T-cell (primary cell): ENCODE results near the gene TTC7B. TPM values are rescaled to one million over a fixed set of nuclear protein-coding genes. Genes with fewer than 3 reads are reported as not detected.

Experiments
- ATAC-seq, 4 experiments: fragments of 200-7000 bp in 3 of 4; fragments of 150-1000 bp in 1 of 4; cut with Tn5 transposase; replicated peaks in 1 of 4; 1 replicate in 3 of 4; 2 replicates in 1 of 4; pipeline ENCODE4 v1.10.0; 2021; ENCODE audit warnings: moderate library complexity in 3 of 4, mild to moderate bottlenecking in 2 of 4, moderate number of reproducible peaks in 1 of 4
- CTCF ChIA-PET, 2 donors: fragments of 300-600 bp; sonication (Branson Sonifier 250); formaldehyde crosslinking; loops; one replicate each; lab custom pipeline; 2022; ENCODE audit warnings: antibody characterized with exemption in 2 of 2; lab: Charles Lee
- POLR2A ChIA-PET, 2 donors: fragments of 300-600 bp; sonication (Branson Sonifier 250); formaldehyde crosslinking; loops; one replicate each; lab custom pipeline; 2022; ENCODE audit warnings: antibody characterized with exemption in 2 of 2; lab: Charles Lee
- DNase-seq, 35 experiments: peaks; one replicate each; pipeline versions ENCODE4 v3.0.0 to v3.0.0-alpha.2; 2013 to 2023
- H3K27ac ChIP-seq: one replicate; pipeline ENCODE4 v1.5.1; 2013; ENCODE audit warnings: low read length
- H3K27me3 ChIP-seq, 2 experiments: replicated peaks in 1 of 2; 1 replicate in 1 of 2; 2 replicates in 1 of 2; pipeline versions ENCODE4 v1.6.1 to v1.7.0; 2013; ENCODE audit warnings: low read length in 1 of 2, mixed read lengths in 1 of 2; ENCODE audit not compliant: control insufficient read depth in 2 of 2, insufficient read depth in 2 of 2; ENCODE audit errors: extremely low read depth in 1 of 2
- H3K36me3 ChIP-seq, 2 donors: 1 replicate in 1 of 2; 2 replicates in 1 of 2; pipeline versions ENCODE4 v1.6.1 to v1.7.0; 2013; ENCODE audit warnings: low read length in 1 of 2; ENCODE audit not compliant: control insufficient read depth in 2 of 2, insufficient read depth in 1 of 2; ENCODE audit errors: extremely low read depth in 1 of 2
- H3K4me1 ChIP-seq, 2 experiments: 1 replicate in 1 of 2; 2 replicates in 1 of 2; pipeline versions ENCODE4 v1.6.1 to v1.7.0; 2013; ENCODE audit warnings: low read length in 2 of 2, mixed read lengths in 1 of 2; ENCODE audit not compliant: insufficient read depth in 2 of 2, control insufficient read depth in 1 of 2; ENCODE audit errors: extremely low read depth in 1 of 2
- H3K4me3 ChIP-seq, 2 donors: 1 replicate in 1 of 2; 2 replicates in 1 of 2; pipeline versions ENCODE4 v1.5.1 to v1.7.0; 2013; ENCODE audit warnings: mild to moderate bottlenecking in 2 of 2, low read length in 1 of 2, moderate library complexity in 1 of 2; ENCODE audit not compliant: control insufficient read depth in 1 of 2; ENCODE audit errors: extremely low read depth in 1 of 2
- H3K9me3 ChIP-seq: 2 replicates; pipeline ENCODE4 v1.7.0; 2013
- H3K27ac Mint-ChIP-seq, 2 donors: one replicate each; pipeline ENCODE4 v1.8.0; 2020 to 2021; ENCODE audit warnings: mild to moderate bottlenecking in 2 of 2, mixed read lengths in 2 of 2
- H3K27me3 Mint-ChIP-seq, 2 donors: one replicate each; pipeline ENCODE4 v1.8.0; 2021 to 2022; ENCODE audit warnings: mixed read lengths in 2 of 2
- H3K36me3 Mint-ChIP-seq: one replicate; pipeline ENCODE4 v1.8.0; 2021; ENCODE audit warnings: mixed read lengths
- H3K4me1 Mint-ChIP-seq, 3 donors: one replicate each; pipeline ENCODE4 v1.8.0; 2020 to 2022; ENCODE audit warnings: mixed read lengths in 3 of 3, mild to moderate bottlenecking in 1 of 3
- H3K4me3 Mint-ChIP-seq, 3 donors: one replicate each; pipeline ENCODE4 v1.8.0; 2020 to 2022; ENCODE audit warnings: mild to moderate bottlenecking in 3 of 3, mixed read lengths in 3 of 3, moderate library complexity in 3 of 3
- H3K9me3 Mint-ChIP-seq, 3 donors: one replicate each; pipeline ENCODE4 v1.8.0; 2020 to 2022; ENCODE audit warnings: mixed read lengths in 3 of 3
- WGBS: methylation state at CpG from one replicate; pipeline ENCODE4 v1.1.5; 2013; ENCODE audit warnings: missing lambda C conversion rate; ENCODE audit not compliant: insufficient coverage; 5-methylcytosine and 5-hydroxymethylcytosine counted together
- total RNA-seq, 35 experiments: library from RNA in 6 of 35; stranded (reverse) in 6 of 35; fragments of 120-200 nt in 1 of 35; gene quantifications; one replicate each; pipeline versions ENCODE4 v1.2.1 to v1.2.4 and lab custom pipeline; 2013 to 2026

The TTC7B gene
- total RNA-seq, 5 donors from 2014 or later (not counting 1 experiment from before 2014, with no cell fraction given): 1.5 to 2.6 (median 1.7) TPM

GRCh38 chr14:90511252-90511651 is 305.0 kb downstream of the TTC7B start:
- H3K27ac ChIP-seq: no peak overlapping the region
- CTCF ChIA-PET: no interaction called here
- no peaks in the 10 kb centered on the region for H3K36me3 ChIP-seq
- Mint-ChIP-seq H3K4me1 (peaks cover 4 to 10% (median 5%) of the 10 kb centered on the region in 3 donors), H3K27me3 (peaks cover 19 to 30% of the 10 kb centered on the region in 2 donors), H3K9me3 (no peaks in the 10 kb centered on the region), H3K36me3 (no peaks in the 10 kb centered on the region), H3K4me3 (no peak overlapping the region), H3K27ac (no peak overlapping the region)
- ATAC-seq (no peak), DNase-seq (no peak)
- 77% methylated on average over 4 of the region's 4 CpGs for WGBS
- no peaks in the 10 kb centered on the region for H3K4me1 ChIP-seq
- peaks cover 0 to 38% of the 10 kb centered on the region in 2 experiments for H3K27me3 ChIP-seq
- no peaks in the 10 kb centered on the region for H3K9me3 ChIP-seq
- H3K4me3 ChIP-seq: no peak overlapping the region
- POLR2A ChIA-PET: no interaction called here

- no peak for DNase-seq
- WGBS: 76% methylated on average over 8 of the region's 9 CpGs
Measured at GRCh38 chr14:90510159-90510558, 306.1 kb downstream of the TTC7B start.

GRCh38 chr14:90509403-90509802 is 306.8 kb downstream of the TTC7B start:
- H3K9me3 Mint-ChIP-seq: no peaks in the 10 kb centered on the region
- ATAC-seq: no peak
- Histone ChIP-seq H3K27me3 (peaks cover 0 to 38% of the 10 kb centered on the region in 2 experiments), H3K4me1 (no peaks in the 10 kb centered on the region), H3K4me3 (no peak overlapping the region), H3K36me3 (no peaks in the 10 kb centered on the region), H3K9me3 (no peaks in the 10 kb centered on the region), H3K27ac (no peak overlapping the region)
- no peak overlapping the region for H3K4me3 Mint-ChIP-seq
- peaks cover 19 to 34% of the 10 kb centered on the region in 2 donors for H3K27me3 Mint-ChIP-seq
- CTCF ChIA-PET: no interaction called here
- H3K36me3 Mint-ChIP-seq: no peaks in the 10 kb centered on the region
- POLR2A ChIA-PET: no interaction called here
- H3K4me1 Mint-ChIP-seq: peaks cover 4 to 10% (median 5%) of the 10 kb centered on the region in 3 donors
- 71% methylated on average over 5 of the region's 5 CpGs for WGBS
- no peak for DNase-seq
- no peak overlapping the region for H3K27ac Mint-ChIP-seq

More at GRCh38 chr14:90510159-90510558, 306.1 kb downstream of the TTC7B start:
- H3K9me3 Mint-ChIP-seq: no peaks in the 10 kb centered on the region
- ATAC-seq: no peak
- no peak overlapping the region for H3K4me3 ChIP-seq
- peaks cover 0 to 38% of the 10 kb centered on the region in 2 experiments for H3K27me3 ChIP-seq
- H3K4me1 Mint-ChIP-seq: peaks cover 4 to 10% (median 5%) of the 10 kb centered on the region in 3 donors
- H3K4me3 Mint-ChIP-seq: no peak overlapping the region
- no peaks in the 10 kb centered on the region for H3K36me3 ChIP-seq
- ChIA-PET CTCF (interaction anchor here in 1 of 2 donors (0.6 kb wide), 1 partner anchor 135 kb away, joined by 3 read pairs; no protein-coding TSS in a partner anchor), POLR2A (no interaction called here)
- H3K27ac ChIP-seq: no peak overlapping the region
- peaks cover 19 to 30% of the 10 kb centered on the region in 2 donors for H3K27me3 Mint-ChIP-seq
- no peaks in the 10 kb centered on the region for H3K9me3 ChIP-seq
- no peak overlapping the region for H3K27ac Mint-ChIP-seq
- H3K4me1 ChIP-seq: no peaks in the 10 kb centered on the region
- H3K36me3 Mint-ChIP-seq: no peaks in the 10 kb centered on the region

- POLR2A ChIA-PET: no interaction called here
- Mint-ChIP-seq H3K27me3 (peaks cover 19 to 34% of the 10 kb centered on the region in 2 donors), H3K4me3 (no peak overlapping the region), H3K4me1 (peaks cover 4 to 10% (median 5%) of the 10 kb centered on the region in 3 donors), H3K36me3 (no peaks in the 10 kb centered on the region), H3K9me3 (no peaks in the 10 kb centered on the region), H3K27ac (no peak overlapping the region)
- 12% methylated on average over 20 of the region's 21 CpGs for WGBS
- Histone ChIP-seq H3K27me3 (peaks cover 0 to 38% of the 10 kb centered on the region in 2 experiments), H3K27ac (no peak overlapping the region), H3K36me3 (no peaks in the 10 kb centered on the region), H3K4me3 (no peak overlapping the region), H3K9me3 (no peaks in the 10 kb centered on the region), H3K4me1 (no peaks in the 10 kb centered on the region)
- ATAC-seq: no peak
- no peak for DNase-seq
- CTCF ChIA-PET: no interaction called here
Measured at GRCh38 chr14:90508536-90509254, 307.5 kb downstream of the TTC7B start.

GRCh38 chr14:90508036-90508435 is 308.2 kb downstream of the TTC7B start:
- WGBS: 78% methylated on average over 5 of the region's 9 CpGs
- peaks cover 4 to 10% (median 5%) of the 10 kb centered on the region in 3 donors for H3K4me1 Mint-ChIP-seq
- POLR2A ChIA-PET: no interaction called here
- no peaks in the 10 kb centered on the region for H3K4me1 ChIP-seq
- H3K27ac Mint-ChIP-seq: no peak overlapping the region
- no peak for DNase-seq
- no peaks in the 10 kb centered on the region for H3K36me3 Mint-ChIP-seq
- peaks cover 0 to 43% of the 10 kb centered on the region in 2 experiments for H3K27me3 ChIP-seq
- CTCF ChIA-PET: no interaction called here
- H3K4me3 Mint-ChIP-seq: no peak overlapping the region
- H3K27ac ChIP-seq: no peak overlapping the region
- no peak for ATAC-seq
- no peak overlapping the region for H3K4me3 ChIP-seq
- H3K9me3 ChIP-seq: no peaks in the 10 kb centered on the region
- H3K27me3 Mint-ChIP-seq: peaks cover 21 to 34% of the 10 kb centered on the region in 2 donors
- H3K36me3 ChIP-seq: no peaks in the 10 kb centered on the region
- no peaks in the 10 kb centered on the region for H3K9me3 Mint-ChIP-seq

- Histone ChIP-seq H3K4me1 (no peaks in the 10 kb centered on the region), H3K9me3 (no peaks in the 10 kb centered on the region), H3K27ac (no peak overlapping the region), H3K4me3 (no peak overlapping the region), H3K27me3 (peaks cover 0 to 43% of the 10 kb centered on the region in 2 experiments), H3K36me3 (no peaks in the 10 kb centered on the region)
- ChIA-PET CTCF (no interaction called here), POLR2A (no interaction called here)
- Mint-ChIP-seq H3K4me3 (no peak overlapping the region), H3K27ac (no peak overlapping the region), H3K36me3 (no peaks in the 10 kb centered on the region), H3K27me3 (peaks cover 26 to 40% of the 10 kb centered on the region in 2 donors), H3K9me3 (no peaks in the 10 kb centered on the region), H3K4me1 (peaks cover 4 to 10% (median 5%) of the 10 kb centered on the region in 3 donors)
- ATAC-seq (no peak), DNase-seq (no peak)
- WGBS: 87% methylated on average over 7 of the region's 7 CpGs
Measured at GRCh38 chr14:90507428-90507827, 308.8 kb downstream of the TTC7B start.
